H1 (cell line): Measurements from ENCODE around the gene KLF16. TPM values are rescaled to one million over a fixed set of nuclear protein-coding genes. Genes with fewer than 3 reads are reported as not detected.

Source experiments
- BACH1 ChIP-seq: IDR thresholded peaks from 2 replicates; pipeline ENCODE4 v1.6.1; 2012; ENCODE audit warnings: low read length, improper control_type of control experiment
- CHD7 ChIP-seq: fragments of 300-600 bp; sonication (generic); IDR thresholded peaks from 2 replicates; pipeline ENCODE4 v1.7.1; 2012; ENCODE audit warnings: low read length, moderate library complexity, mild to moderate bottlenecking, inconsistent platforms; ENCODE audit not compliant: insufficient replicate concordance
- FOSL1 ChIP-seq: IDR thresholded peaks from 2 replicates; pipeline ENCODE4 v1.6.1; 2011; ENCODE audit warnings: mild to moderate bottlenecking, low read depth, low read length, moderate library complexity; ENCODE audit not compliant: insufficient read depth
- MAFK ChIP-seq: IDR thresholded peaks from 2 replicates; pipeline ENCODE4 v1.6.1; 2012; ENCODE audit warnings: low read depth, mild to moderate bottlenecking, improper control_type of control experiment, low read length
- NANOG ChIP-seq: IDR thresholded peaks from 2 replicates; pipeline ENCODE4 v1.6.1; 2011; ENCODE audit warnings: low read length, low read depth, mild to moderate bottlenecking, inconsistent platforms; ENCODE audit not compliant: insufficient read depth, poor library complexity, severe bottlenecking
- NRF1 ChIP-seq: IDR thresholded peaks from 2 replicates; pipeline ENCODE4 v1.6.1; 2011; ENCODE audit warnings: mild to moderate bottlenecking, low read depth, low read length, improper control_type of control experiment
- PHF8 ChIP-seq: fragments of 200-600 bp; sonication (generic); conservative IDR thresholded peaks from 2 replicates; pipeline ENCODE4 v1.7.1; 2012; ENCODE audit warnings: low read depth, mild to moderate bottlenecking, inconsistent platforms, low read length, moderate library complexity
- SP2 ChIP-seq: IDR thresholded peaks from 2 replicates; pipeline ENCODE4 v1.6.1; 2012; ENCODE audit warnings: mild to moderate bottlenecking, low read length, inconsistent platforms
- TCF12 ChIP-seq: IDR thresholded peaks from 2 replicates; pipeline ENCODE4 v1.6.1; 2011; ENCODE audit warnings: low read depth, mild to moderate bottlenecking, low read length
- ZNF274 ChIP-seq: IDR thresholded peaks from 2 replicates; pipeline ENCODE4 v1.7.0; 2012; ENCODE audit warnings: low read length, borderline replicate concordance; ENCODE audit errors: extremely low read depth
- polyA plus RNA-seq, 7 experiments: library from polyadenylated mRNA; depleted of rRNA in 3 of 7; stranded (reverse) in 5 of 7; unstranded in 2 of 7; fragments of >200 nt in 5 of 7; fragments of 200-250 nt in 2 of 7; gene quantifications; 1 replicate in 5 of 7; 2 replicates in 1 of 7; 4 replicates in 1 of 7; pipeline versions ENCODE4 v1.2.1 to v1.2.3, GENCODE V29; 2011 to 2013; ENCODE audit warnings: missing spikeins in 2 of 7, mixed read lengths in 2 of 7
- total RNA-seq: library from RNA; stranded (reverse); fragmentation: NEBNext Ultra II Directional; extraction: Animal tissue kit (Norgen Biotek cat#: 25700); gene quantifications from 2 replicates; pipeline ENCODE4 v1.2.1, GENCODE V29; 2021

Gene KLF16
- total and polyA plus RNA-seq, 2 of the 8 experiments (the other 6 are each of a cell fraction or from before 2014, with no cell fraction given), result 14.3 to 45.9 TPM

GRCh38 chr19:1848399-1849131, 14.8 kb downstream of the KLF16 start, which contains the start of gene REXO1 (continued):
- TF ChIP-seq CHD7 (no peak), PHF8 (peak; percentile 82), FOSL1 (no peak), TCF12 (no peak), SP2 (no peak), NANOG (no peak), ZNF274 (no peak), MAFK (no peak), NRF1 (no peak), BACH1 (no peak)
